DMS53 (cell line): ENCODE measurements around the gene CAMTA1.
A peak's percentile ranks its signal among the peaks of the same experiment; 100 is the strongest.

Source experiments
- DNase-seq: peaks from one replicate; lab custom pipeline; 2025; lab: John Stamatoyannopoulos, UW

The CAMTA1 gene

GRCh38 chr1:7781923-7782495 is 996.8 kb downstream of the CAMTA1 start:
- peak; percentile 24 for DNase-seq

- peak; percentile 80 for DNase-seq
These were observed 998.0 kb downstream of the CAMTA1 start for GRCh38 chr1:7783178-7783711.

- DNase-seq, result peak; percentile 99
These were observed 998.7 kb downstream of the CAMTA1 start, which contains the start of gene PER3 for GRCh38 chr1:7783826-7784491. Gene PER3 (plus strand): TSS chr1:7784291. CDS start chr1:7784878, 587 bp downstream.

GRCh38 chr1:7784492-7785071 is 999.3 kb downstream of the CAMTA1 start:
- DNase-seq, result peak; percentile 72

- no peak for DNase-seq
These were observed 999.9 kb downstream of the CAMTA1 start for GRCh38 chr1:7785108-7785507.

GRCh38 chr1:7786795-7787194 is 1001.5 kb downstream of the CAMTA1 start:
- DNase-seq, result no peak

GRCh38 chr1:7789828-7790227 is 1004.6 kb downstream of the CAMTA1 start:
- DNase-seq, result no peak

GRCh38 chr1:7791027-7791426 is 1005.8 kb downstream of the CAMTA1 start:
- DNase-seq, result peak; percentile 16

GRCh38 chr1:7795406-7795805 is 1010.2 kb downstream of the CAMTA1 start:
- no peak for DNase-seq

- DNase-seq, result no peak
These were observed 1020.2 kb downstream of the CAMTA1 start for GRCh38 chr1:7805460-7805859.

- DNase-seq, result peak; percentile 67
These were observed 1023.1 kb downstream of the CAMTA1 start for GRCh38 chr1:7808253-7808844.

- no peak for DNase-seq
These were observed 1024.5 kb downstream of the CAMTA1 start for GRCh38 chr1:7809742-7810141.

GRCh38 chr1:7810395-7810794 is 1025.1 kb downstream of the CAMTA1 start:
- DNase-seq, result no peak

- DNase-seq, result no peak
These were observed 1026.2 kb downstream of the CAMTA1 start for GRCh38 chr1:7811476-7811875.

GRCh38 chr1:7813677-7814373 is 1028.6 kb downstream of the CAMTA1 start:
- no peak for DNase-seq
